HG02884 (cell line): ENCODE measurements around the gene TCF23.
"Not testable (repeated sequence)": the region's sequence is repeated elsewhere in the genome, so short reads cannot be mapped to it uniquely, and the experiment has no call there.

ENCODE experiments used
- ATAC-seq: cut with Tn5 transposase; IDR thresholded peaks from one replicate; pipeline ENCODE4 v1.9.1; 2021; ENCODE audit warnings: mild to moderate bottlenecking, moderate library complexity; ENCODE audit not compliant: unreplicated experiment

The TCF23 gene

GRCh38 chr2:27152102-27152795, 3.4 kb downstream of the TCF23 start:
- no peak for ATAC-seq

GRCh38 chr2:27152796-27153464, 4.1 kb downstream of the TCF23 start:
- ATAC-seq = no peak

GRCh38 chr2:27154488-27154887, 5.7 kb downstream of the TCF23 start:
- ATAC-seq = no peak

GRCh38 chr2:27155069-27155520, 6.3 kb downstream of the TCF23 start:
- no peak for ATAC-seq

- ATAC-seq = no peak
Observed at GRCh38 chr2:27158468-27158867, 9.7 kb downstream of the TCF23 start.

- ATAC-seq = no peak
Observed at GRCh38 chr2:27159271-27159670, 10.5 kb downstream of the TCF23 start.

GRCh38 chr2:27160191-27160590, 11.4 kb downstream of the TCF23 start:
- no peak for ATAC-seq

- ATAC-seq = no peak
Observed at GRCh38 chr2:27162151-27163121, 13.6 kb downstream of the TCF23 start.

- no peak for ATAC-seq
Observed at GRCh38 chr2:27164960-27165763, 16.4 kb downstream of the TCF23 start.

- no peak for ATAC-seq
Observed at GRCh38 chr2:27170581-27171337, 22.0 kb downstream of the TCF23 start.

GRCh38 chr2:27171351-27171848, 22.6 kb downstream of the TCF23 start:
- ATAC-seq = no peak

- ATAC-seq = no peak
Observed at GRCh38 chr2:27174638-27175037, 25.8 kb downstream of the TCF23 start.

- ATAC-seq = no peak
Observed at GRCh38 chr2:27175330-27175729, 26.5 kb downstream of the TCF23 start.

- ATAC-seq = not testable (repeated sequence)
Observed at GRCh38 chr2:27175781-27176180, 27.0 kb downstream of the TCF23 start.

GRCh38 chr2:27177441-27178351, 28.9 kb downstream of the TCF23 start:
- ATAC-seq = no peak

GRCh38 chr2:27178469-27178868, 29.7 kb downstream of the TCF23 start:
- no peak for ATAC-seq

- no peak for ATAC-seq
Observed at GRCh38 chr2:27179344-27180000, 30.7 kb downstream of the TCF23 start.

GRCh38 chr2:27182346-27182745, 33.5 kb downstream of the TCF23 start:
- ATAC-seq = no peak
